Activated CD8-positive, alpha-beta T cell treated with anti-CD3 and anti-CD28 coated beads for 36 hours (primary cell): Measurements from ENCODE around the gene PLEKHM2. TPM values are rescaled to one million over a fixed set of nuclear protein-coding genes. Genes with fewer than 3 reads are reported as not detected.
A peak's percentile ranks its signal among the peaks of the same experiment; 100 is the strongest.
"Not testable (repeated sequence)": the region's sequence is repeated elsewhere in the genome, so short reads cannot be mapped to it uniquely, and the experiment has no call there.

Experiments
- ATAC-seq: fragments of 200-7000 bp; cut with Tn5 transposase; one replicate; pipeline ENCODE4 v1.10.0; 2021; ENCODE audit warnings: mild to moderate bottlenecking, moderate library complexity
- CTCF ChIA-PET: fragments of 350-600 bp; sonication (Branson Sonifier 250); formaldehyde crosslinking; loops from one replicate; lab custom pipeline; 2021; ENCODE audit warnings: antibody characterized with exemption; lab: Charles Lee
- POLR2A ChIA-PET: fragments of 350-600 bp; sonication (Branson Sonifier 250); formaldehyde crosslinking; loops from one replicate; lab custom pipeline; 2021; ENCODE audit warnings: antibody characterized with exemption; lab: Charles Lee
- DNase-seq: peaks from one replicate; pipeline ENCODE4 v3.0.0-alpha.2; 2020
- H3K27ac Mint-ChIP-seq: one replicate; pipeline ENCODE4 v1.8.0; 2021; ENCODE audit warnings: mild to moderate bottlenecking, mixed read lengths
- H3K27me3 Mint-ChIP-seq: one replicate; pipeline ENCODE4 v1.8.0; 2021; ENCODE audit warnings: mixed read lengths
- H3K36me3 Mint-ChIP-seq: one replicate; pipeline ENCODE4 v1.8.0; 2021; ENCODE audit warnings: low read depth, mixed read lengths
- H3K4me1 Mint-ChIP-seq: one replicate; pipeline ENCODE4 v1.8.0; 2021; ENCODE audit warnings: low read depth, mixed read lengths
- H3K4me3 Mint-ChIP-seq: one replicate; pipeline ENCODE4 v1.8.0; 2021; ENCODE audit warnings: mild to moderate bottlenecking, moderate library complexity, mixed read lengths
- H3K9me3 Mint-ChIP-seq: one replicate; pipeline ENCODE4 v1.8.0; 2021; ENCODE audit warnings: mixed read lengths
- CTCF ChIP-seq: fragments of 200-600 bp; IDR thresholded peaks from one replicate; pipeline ENCODE4 v1.8.0; 2022; ENCODE audit warnings: antibody characterized with exemption, mild to moderate bottlenecking
- intact Hi-C: fragments of 100-400 bp; cut with micrococcal nuclease; formaldehyde crosslinking; loops from one replicate; pipeline ENCODE4 v1.10.0; 2022
- total RNA-seq, 2 experiments: library from RNA; stranded (reverse); gene quantifications; one replicate each; pipeline ENCODE4 v1.2.3, GENCODE V29; 2021

Gene PLEKHM2
- total RNA-seq, 2 experiments from 2014 or later = 41.5 to 42.9 TPM

- H3K36me3 Mint-ChIP-seq = peaks cover 60% of the 10 kb centered on the region
- ChIA-PET POLR2A (interaction anchor here (1.0 kb wide), 1 partner anchor 37 kb away, joined by 3 read pairs; no protein-coding TSS in a partner anchor), CTCF (no interaction called here)
- no peak overlapping the region for H3K4me3 Mint-ChIP-seq
- no peak for ATAC-seq
- no peak for DNase-seq
- no peaks in the 10 kb centered on the region for H3K4me1 Mint-ChIP-seq
- intact Hi-C loops = no loop called here
- H3K9me3 Mint-ChIP-seq = no peaks in the 10 kb centered on the region
- no peaks in the 10 kb centered on the region for H3K27me3 Mint-ChIP-seq
- no peak for TF ChIP-seq CTCF
- H3K27ac Mint-ChIP-seq = peak overlapping the region; percentile 65
These were observed 43.5 kb upstream of the PLEKHM2 start for GRCh38 chr1:15640667-15641066.

- Mint-ChIP-seq H3K36me3 (peaks cover 44% of the 10 kb centered on the region), H3K9me3 (no peaks in the 10 kb centered on the region), H3K4me3 (no peak overlapping the region), H3K4me1 (no peaks in the 10 kb centered on the region), H3K27me3 (no peaks in the 10 kb centered on the region), H3K27ac (no peak overlapping the region)
- ATAC-seq (no peak), DNase-seq (no peak)
- TF ChIP-seq CTCF = no peak
- ChIA-PET CTCF (no interaction called here), POLR2A (no interaction called here)
- intact Hi-C loops = no loop called here
These were observed 34.2 kb upstream of the PLEKHM2 start for GRCh38 chr1:15649937-15650336.

GRCh38 chr1:15650433-15650832 is 33.7 kb upstream of the PLEKHM2 start:
- ChIA-PET CTCF (interaction anchor here (0.7 kb wide), 1 partner anchor 81 kb away, joined by 3 read pairs; no protein-coding TSS in a partner anchor), POLR2A (no interaction called here)
- Mint-ChIP-seq H3K36me3 (peaks cover 43% of the 10 kb centered on the region), H3K9me3 (no peaks in the 10 kb centered on the region), H3K27me3 (no peaks in the 10 kb centered on the region), H3K4me1 (no peaks in the 10 kb centered on the region), H3K4me3 (no peak overlapping the region), H3K27ac (no peak overlapping the region)
- intact Hi-C loops = no loop called here
- DNase-seq (no peak), ATAC-seq (no peak)
- no peak for TF ChIP-seq CTCF

- H3K27me3 Mint-ChIP-seq, H3K9me3 Mint-ChIP-seq, intact Hi-C loops, POLR2A ChIA-PET, DNase-seq, H3K4me1 Mint-ChIP-seq, ATAC-seq, H3K27ac Mint-ChIP-seq, H3K4me3 Mint-ChIP-seq: not testable (repeated sequence)
- CTCF ChIA-PET = interaction anchor here (1.1 kb wide), 1 partner anchor 89 kb away, joined by 3 read pairs; no protein-coding TSS in a partner anchor
- peaks cover 45% of the 10 kb centered on the region for H3K36me3 Mint-ChIP-seq
These were observed 32.0 kb upstream of the PLEKHM2 start for GRCh38 chr1:15652130-15652529.

GRCh38 chr1:15654091-15654690 is 29.9 kb upstream of the PLEKHM2 start:
- ATAC-seq = no peak
- intact Hi-C loops = no loop called here
- Mint-ChIP-seq H3K36me3 (peaks cover 40% of the 10 kb centered on the region), H3K4me3 (no peak overlapping the region), H3K4me1 (no peaks in the 10 kb centered on the region), H3K27ac (no peak overlapping the region), H3K27me3 (no peaks in the 10 kb centered on the region), H3K9me3 (no peaks in the 10 kb centered on the region)
- TF ChIP-seq CTCF = no peak
- no peak for DNase-seq
- CTCF ChIA-PET = interaction anchor here (0.8 to 2.4 kb wide), 6 partner anchors 9 to 419 kb away, joined by 3 to 8 read pairs (median 4); no protein-coding TSS in a partner anchor
- POLR2A ChIA-PET = interaction anchor here (0.6 kb wide), 1 partner anchor 14 kb away, joined by 3 read pairs; no protein-coding TSS in a partner anchor
